ENCODE data around the gene GUCA2B.

The GUCA2B gene

GRCh38 chr1:42168763-42169162, 15.6 kb downstream of the GUCA2B start:
- no peak for DNase-seq

- no peak for DNase-seq
These were observed 17.8 kb downstream of the GUCA2B start for GRCh38 chr1:42170779-42171621.

- DNase-seq = no peak
These were observed 18.6 kb downstream of the GUCA2B start for GRCh38 chr1:42171679-42172266.

- DNase-seq = no peak
These were observed 19.3 kb downstream of the GUCA2B start for GRCh38 chr1:42172381-42173133.

GRCh38 chr1:42173155-42173933, 20.1 kb downstream of the GUCA2B start:
- DNase-seq = peak; percentile 58 to 65

- no peak for DNase-seq
These were observed 20.9 kb downstream of the GUCA2B start for GRCh38 chr1:42173961-42174735.

- no peak for DNase-seq
These were observed 22.3 kb downstream of the GUCA2B start for GRCh38 chr1:42175314-42176054.

GRCh38 chr1:42176902-42177519, 23.8 kb downstream of the GUCA2B start:
- no peak for DNase-seq

- no peak for DNase-seq
These were observed 24.4 kb downstream of the GUCA2B start for GRCh38 chr1:42177541-42177981.

GRCh38 chr1:42178249-42178648, 25.0 kb downstream of the GUCA2B start:
- DNase-seq = no peak

- DNase-seq = no peak
These were observed 26.1 kb downstream of the GUCA2B start for GRCh38 chr1:42179275-42179674.

- DNase-seq = no peak
These were observed 26.7 kb downstream of the GUCA2B start for GRCh38 chr1:42179900-42180329.

- DNase-seq = no peak
These were observed 28.5 kb downstream of the GUCA2B start for GRCh38 chr1:42181687-42182086.

- DNase-seq = no peak
These were observed 30.2 kb downstream of the GUCA2B start for GRCh38 chr1:42183210-42183956.

- no peak for DNase-seq
These were observed 30.7 kb downstream of the GUCA2B start for GRCh38 chr1:42183957-42184268.

GRCh38 chr1:42184616-42185015, 31.4 kb downstream of the GUCA2B start:
- DNase-seq = no peak

- DNase-seq = no peak
These were observed 32.9 kb downstream of the GUCA2B start for GRCh38 chr1:42186152-42186551.

- DNase-seq = no peak
These were observed 37.0 kb downstream of the GUCA2B start for GRCh38 chr1:42189931-42190853.

GRCh38 chr1:42191319-42191718, 38.1 kb downstream of the GUCA2B start:
- no peak for DNase-seq
